ENCODE data around the gene BABAM2.
"Not testable (repeated sequence)": the region's sequence is repeated elsewhere in the genome, so short reads cannot be mapped to it uniquely, and the experiment has no call there.

Gene BABAM2

DNA sequence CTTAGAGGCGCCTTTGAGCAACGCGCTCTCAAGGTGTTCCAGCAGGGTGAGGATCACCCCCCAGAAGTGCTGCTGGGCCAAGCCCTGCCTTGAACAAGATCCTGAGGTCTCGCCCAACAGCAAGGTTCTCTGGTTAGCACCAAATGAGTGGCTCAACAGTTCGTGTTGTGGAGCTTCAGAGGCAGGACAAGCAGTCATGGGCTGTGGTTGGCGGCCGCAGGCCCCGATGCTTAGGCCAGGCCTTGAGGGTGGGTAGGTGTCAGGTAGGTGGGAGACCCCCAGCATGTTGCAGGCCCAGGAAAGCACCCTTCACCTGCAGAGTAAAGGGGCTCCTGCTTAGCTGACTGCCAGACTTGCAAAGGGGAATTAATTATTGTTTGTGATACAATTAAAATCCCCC, 431.9 kb downstream of the BABAM2 start:
- Histone ChIP-seq H3K27me3 (ENCODE audit: control insufficient read depth in 1 of 2, insufficient read depth in 2 of 2, low read length in 2 of 2) (no peaks in the 10 kb centered on the region), H3K36me3 (ENCODE audit: insufficient read depth, low read length) (no peaks in the 10 kb centered on the region), H3K4me1 (ENCODE audit: insufficient read depth, low read length) (peaks cover 17% of the 10 kb centered on the region), H3K9me3 (ENCODE audit: low read length) (no peaks in the 10 kb centered on the region), H3K4me3 (ENCODE audit: low read depth in 1 of 2, low read length in 2 of 2) (no peak overlapping the region), H3K9ac (ENCODE audit: low read length) (no peak overlapping the region), H3K27ac (ENCODE audit: low read depth, low read length) (no peak overlapping the region)

DNA sequence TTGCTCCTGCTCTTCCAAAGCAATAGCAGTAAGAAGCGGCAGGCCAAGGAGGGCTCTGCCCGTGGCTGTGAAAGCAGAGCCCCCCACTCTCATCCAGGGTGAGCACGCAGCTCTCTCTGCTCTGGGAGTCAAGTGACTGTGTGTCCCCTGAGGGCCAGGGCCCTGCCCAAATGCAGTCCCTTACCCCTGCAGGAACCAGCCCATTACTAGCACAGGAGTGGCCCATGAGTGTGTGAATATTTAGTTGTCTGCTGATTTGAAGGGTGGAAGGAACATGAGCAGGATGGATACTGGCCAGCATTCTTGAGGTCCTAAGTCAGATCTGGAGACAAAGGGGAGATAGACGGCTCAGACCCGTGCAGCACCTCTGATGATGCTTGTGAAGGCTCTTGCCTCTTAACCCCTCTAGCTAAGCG, 432.5 kb downstream of the BABAM2 start:
- Histone ChIP-seq H3K36me3 (ENCODE audit: insufficient read depth, low read length) (no peaks in the 10 kb centered on the region), H3K9me3 (ENCODE audit: low read length) (no peaks in the 10 kb centered on the region), H3K27me3 (ENCODE audit: control insufficient read depth in 1 of 2, insufficient read depth in 2 of 2, low read length in 2 of 2) (no peaks in the 10 kb centered on the region), H3K4me3 (ENCODE audit: low read depth in 1 of 2, low read length in 2 of 2) (no peak overlapping the region), H3K27ac (ENCODE audit: low read depth, low read length) (no peak overlapping the region), H3K4me1 (ENCODE audit: insufficient read depth, low read length) (peaks cover 22% of the 10 kb centered on the region), H3K9ac (ENCODE audit: low read length) (no peak overlapping the region)

DNA sequence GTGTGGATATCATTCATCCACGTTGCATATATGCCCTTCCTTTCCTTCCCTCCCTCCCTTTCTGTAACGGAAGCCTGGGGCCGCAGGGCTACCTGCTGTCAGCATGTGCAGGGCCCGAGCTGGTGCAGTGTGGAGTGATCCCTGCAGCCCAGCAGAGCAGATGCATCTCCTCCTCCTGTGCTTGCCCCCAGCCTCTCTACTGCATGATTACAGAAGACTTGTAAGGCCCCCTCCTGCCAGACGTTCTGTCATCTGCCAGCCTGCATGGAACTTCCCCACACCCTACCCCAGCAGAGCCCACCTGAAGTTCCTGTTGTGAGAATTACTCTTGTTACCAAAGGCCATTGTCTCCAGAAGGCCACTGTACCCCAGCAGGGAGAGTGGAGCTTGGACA, 434.6 kb downstream of the BABAM2 start:
- Histone ChIP-seq H3K9ac (ENCODE audit: low read length) (no peak overlapping the region), H3K27me3 (ENCODE audit: control insufficient read depth in 1 of 2, insufficient read depth in 2 of 2, low read length in 2 of 2) (no peaks in the 10 kb centered on the region), H3K4me1 (ENCODE audit: insufficient read depth, low read length) (peaks cover 22% of the 10 kb centered on the region), H3K36me3 (ENCODE audit: insufficient read depth, low read length) (no peaks in the 10 kb centered on the region), H3K27ac (ENCODE audit: low read depth, low read length) (no peak overlapping the region), H3K4me3 (ENCODE audit: low read depth in 1 of 2, low read length in 2 of 2) (no peak overlapping the region), H3K9me3 (ENCODE audit: low read length) (no peaks in the 10 kb centered on the region)

DNA sequence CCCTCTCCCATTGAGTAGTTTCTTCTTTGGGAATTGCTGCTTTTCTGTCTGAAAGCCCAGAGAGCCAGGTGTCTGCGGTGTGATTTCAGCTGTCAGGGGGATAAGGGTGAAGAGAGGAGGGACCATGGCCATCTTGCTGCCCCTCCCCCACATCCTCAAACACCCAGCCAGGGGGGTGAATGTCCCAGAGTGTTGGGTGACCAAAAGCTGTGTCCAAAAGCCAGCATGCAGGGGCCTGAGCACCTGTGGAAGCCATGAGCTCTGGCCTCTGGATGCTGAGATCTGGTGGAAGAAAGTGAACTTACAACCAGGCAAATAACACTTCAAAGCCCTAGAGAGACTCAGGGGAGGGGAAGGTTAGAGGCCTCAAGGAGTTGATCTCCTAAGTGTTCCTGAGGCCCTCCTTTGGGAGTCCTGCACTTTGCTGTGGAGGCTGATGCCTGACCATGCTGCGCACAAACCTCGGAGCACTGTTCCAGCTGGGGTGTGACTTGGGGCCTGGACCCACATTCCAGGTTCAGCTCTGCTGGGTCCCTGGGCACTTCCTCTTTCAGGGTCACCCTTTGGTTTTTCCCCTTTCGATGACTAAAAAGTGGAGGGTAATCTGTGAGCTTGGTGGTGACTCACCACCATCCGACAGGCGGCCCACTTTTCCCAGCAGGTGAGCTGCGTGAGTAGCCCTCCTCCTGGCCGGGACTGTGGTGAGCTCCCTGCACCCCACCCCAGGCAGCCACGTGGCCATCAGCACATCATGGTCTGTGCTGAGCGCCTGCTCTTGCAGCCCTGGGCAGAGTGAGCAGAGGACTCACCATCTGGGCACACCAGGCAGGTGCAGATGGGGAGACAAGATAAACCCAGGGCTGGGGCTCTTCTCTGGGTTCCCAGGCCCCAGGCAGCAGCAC, 435.3 kb downstream of the BABAM2 start:
- H3K27ac ChIP-seq (ENCODE audit: low read depth, low read length): no peak overlapping the region
- H3K27me3 ChIP-seq (ENCODE audit: control insufficient read depth in 1 of 2, insufficient read depth in 2 of 2, low read length in 2 of 2): no peaks in the 10 kb centered on the region
- H3K4me1 ChIP-seq (ENCODE audit: insufficient read depth, low read length): peaks cover 22% of the 10 kb centered on the region
- no peak overlapping the region for H3K4me3 ChIP-seq (ENCODE audit: low read depth in 1 of 2, low read length in 2 of 2)
- no peaks in the 10 kb centered on the region for H3K9me3 ChIP-seq (ENCODE audit: low read length)
- no peak overlapping the region for H3K9ac ChIP-seq (ENCODE audit: low read length)
- H3K36me3 ChIP-seq (ENCODE audit: insufficient read depth, low read length): no peaks in the 10 kb centered on the region

DNA sequence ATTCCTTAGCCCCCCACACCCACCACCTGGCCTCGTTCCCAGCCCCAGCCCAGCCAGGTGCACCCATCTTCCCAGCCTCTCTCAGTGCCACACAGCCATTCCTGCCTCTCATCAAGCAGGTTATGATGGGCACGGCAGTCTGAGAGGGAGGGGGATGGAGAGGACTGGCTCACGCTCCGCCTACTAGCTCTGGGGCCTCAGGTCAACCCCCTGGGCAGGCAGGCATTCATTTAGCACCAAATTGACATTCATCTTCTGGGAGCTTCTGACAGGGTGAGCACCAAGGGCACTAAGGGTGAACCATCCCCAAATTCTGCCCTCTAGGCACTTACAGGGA, 435.9 kb downstream of the BABAM2 start:
- H3K9me3 ChIP-seq (ENCODE audit: low read length): no peaks in the 10 kb centered on the region
- H3K36me3 ChIP-seq (ENCODE audit: insufficient read depth, low read length): no peaks in the 10 kb centered on the region
- H3K27ac ChIP-seq (ENCODE audit: low read depth, low read length): no peak overlapping the region
- no peak overlapping the region for H3K9ac ChIP-seq (ENCODE audit: low read length)
- H3K4me1 ChIP-seq (ENCODE audit: insufficient read depth, low read length): peaks cover 22% of the 10 kb centered on the region
- no peaks in the 10 kb centered on the region for H3K27me3 ChIP-seq (ENCODE audit: control insufficient read depth in 1 of 2, insufficient read depth in 2 of 2, low read length in 2 of 2)
- no peak overlapping the region for H3K4me3 ChIP-seq (ENCODE audit: low read depth in 1 of 2, low read length in 2 of 2)

DNA sequence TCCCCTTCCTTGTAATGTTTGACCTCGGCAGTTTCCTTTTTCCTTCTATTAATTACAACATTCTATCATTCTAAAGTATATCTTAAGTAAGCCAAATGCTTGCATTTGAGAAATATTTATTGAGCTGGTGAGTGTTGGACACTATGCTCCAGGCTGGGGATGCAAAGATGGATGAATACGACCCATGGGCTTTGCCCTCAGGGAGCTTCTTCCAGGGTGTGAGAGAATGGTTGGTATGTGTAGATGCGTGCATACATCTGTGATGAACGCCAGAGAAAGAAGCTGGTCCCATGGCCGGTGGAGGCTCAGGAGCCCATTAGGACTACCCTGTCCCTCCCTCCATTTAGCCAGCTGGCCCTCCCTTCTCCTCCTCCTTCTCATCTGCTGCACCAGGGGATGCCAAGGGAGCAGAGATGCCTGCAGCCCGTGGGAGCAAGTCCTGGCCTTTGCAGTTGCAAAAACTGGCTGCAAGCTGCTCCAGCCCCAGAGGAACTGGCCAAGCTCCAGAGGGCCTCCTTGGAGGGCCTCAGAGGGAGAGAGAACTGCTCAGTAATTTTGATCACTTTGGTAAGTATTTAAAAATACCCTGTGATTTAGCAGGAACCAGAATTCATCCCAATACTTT, 436.5 kb downstream of the BABAM2 start:
- H3K4me1 ChIP-seq (ENCODE audit: insufficient read depth, low read length): peaks cover 22% of the 10 kb centered on the region
- H3K27me3 ChIP-seq (ENCODE audit: control insufficient read depth in 1 of 2, insufficient read depth in 2 of 2, low read length in 2 of 2): no peaks in the 10 kb centered on the region
- no peak overlapping the region for H3K4me3 ChIP-seq (ENCODE audit: low read depth in 1 of 2, low read length in 2 of 2)
- no peak overlapping the region for H3K27ac ChIP-seq (ENCODE audit: low read depth, low read length)
- no peaks in the 10 kb centered on the region for H3K36me3 ChIP-seq (ENCODE audit: insufficient read depth, low read length)
- H3K9me3 ChIP-seq (ENCODE audit: low read length): no peaks in the 10 kb centered on the region
- no peak overlapping the region for H3K9ac ChIP-seq (ENCODE audit: low read length)

DNA sequence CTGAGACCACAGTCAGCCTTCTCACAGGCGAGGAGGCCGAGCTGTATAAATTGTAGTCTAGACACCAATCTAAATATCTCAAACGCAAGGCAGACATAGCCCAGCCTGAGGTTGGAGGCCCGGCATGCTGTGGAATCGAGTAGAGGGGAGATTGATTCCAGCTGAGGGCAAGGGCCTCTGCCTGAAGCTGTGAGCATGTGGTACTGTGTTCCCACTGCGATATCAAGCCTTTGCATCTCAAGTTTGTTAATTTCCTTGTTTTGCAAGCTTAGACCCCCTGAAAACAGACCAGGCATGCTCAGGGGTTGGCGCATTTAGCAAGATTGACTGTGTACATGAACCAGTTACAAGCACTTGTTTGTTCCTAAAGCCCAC, 437.0 kb downstream of the BABAM2 start:
- Histone ChIP-seq H3K4me1 (ENCODE audit: insufficient read depth, low read length) (peaks cover 22% of the 10 kb centered on the region), H3K27ac (ENCODE audit: low read depth, low read length) (no peak overlapping the region), H3K9ac (ENCODE audit: low read length) (no peak overlapping the region)

DNA sequence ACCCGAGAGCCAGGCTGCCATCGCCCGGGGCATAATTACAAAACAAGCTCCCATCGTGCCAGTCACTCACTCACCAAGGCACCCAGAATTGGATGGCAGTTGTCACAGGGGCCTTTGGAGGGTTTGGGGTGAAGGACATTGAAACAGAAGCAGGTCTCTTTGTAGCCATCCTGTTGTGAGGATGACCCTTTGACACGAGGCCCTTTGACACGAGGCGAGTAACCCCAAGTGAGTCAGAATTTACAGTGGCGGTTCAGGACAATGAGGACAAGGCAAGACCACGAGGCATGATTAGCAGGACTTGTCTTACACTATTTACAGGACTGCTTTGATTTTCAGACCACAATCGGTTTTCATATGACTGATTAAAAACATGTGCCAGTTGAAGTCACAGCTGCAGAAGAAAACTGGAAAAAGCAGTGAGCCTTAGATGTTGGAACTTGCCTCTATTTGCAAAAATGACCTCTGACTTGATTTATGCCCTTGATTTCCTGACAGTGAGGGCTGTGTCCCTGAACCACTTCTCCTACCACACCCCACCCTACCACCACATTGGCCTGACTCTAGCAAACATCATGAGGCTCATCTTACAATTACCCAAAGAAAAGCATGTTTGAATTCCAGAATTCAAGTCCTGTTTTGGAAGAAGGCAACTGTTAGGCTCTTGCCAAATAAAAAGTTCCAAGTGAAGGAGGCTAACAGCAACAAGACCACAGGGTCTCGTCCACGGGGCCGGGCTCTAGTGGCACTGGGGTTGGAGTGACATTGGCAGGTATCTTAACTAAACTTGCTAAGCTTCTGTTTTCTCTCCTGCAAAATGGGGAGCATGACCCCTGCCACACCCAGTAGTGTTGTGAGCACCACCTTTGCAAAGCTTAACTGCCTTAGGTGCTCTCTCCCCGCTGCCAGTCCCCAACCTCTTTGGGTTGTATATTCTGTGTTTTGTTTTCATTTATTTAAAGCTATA, 437.7 kb downstream of the BABAM2 start:
- Histone ChIP-seq H3K4me3 (ENCODE audit: low read depth in 1 of 2, low read length in 2 of 2) (no peak overlapping the region), H3K27me3 (ENCODE audit: control insufficient read depth in 1 of 2, insufficient read depth in 2 of 2, low read length in 2 of 2) (no peaks in the 10 kb centered on the region), H3K27ac (ENCODE audit: low read depth, low read length) (no peak overlapping the region), H3K36me3 (ENCODE audit: insufficient read depth, low read length) (no peaks in the 10 kb centered on the region), H3K4me1 (ENCODE audit: insufficient read depth, low read length) (peaks cover 22% of the 10 kb centered on the region), H3K9ac (ENCODE audit: low read length) (no peak overlapping the region), H3K9me3 (ENCODE audit: low read length) (no peaks in the 10 kb centered on the region)

More for the DNA sequence above, 437.0 kb downstream of the BABAM2 start:
- H3K36me3 ChIP-seq (ENCODE audit: insufficient read depth, low read length): no peaks in the 10 kb centered on the region
- H3K9me3 ChIP-seq (ENCODE audit: low read length): no peaks in the 10 kb centered on the region
- H3K4me3 ChIP-seq (ENCODE audit: low read depth in 1 of 2, low read length in 2 of 2): no peak overlapping the region
- H3K27me3 ChIP-seq (ENCODE audit: control insufficient read depth in 1 of 2, insufficient read depth in 2 of 2, low read length in 2 of 2): no peaks in the 10 kb centered on the region

DNA sequence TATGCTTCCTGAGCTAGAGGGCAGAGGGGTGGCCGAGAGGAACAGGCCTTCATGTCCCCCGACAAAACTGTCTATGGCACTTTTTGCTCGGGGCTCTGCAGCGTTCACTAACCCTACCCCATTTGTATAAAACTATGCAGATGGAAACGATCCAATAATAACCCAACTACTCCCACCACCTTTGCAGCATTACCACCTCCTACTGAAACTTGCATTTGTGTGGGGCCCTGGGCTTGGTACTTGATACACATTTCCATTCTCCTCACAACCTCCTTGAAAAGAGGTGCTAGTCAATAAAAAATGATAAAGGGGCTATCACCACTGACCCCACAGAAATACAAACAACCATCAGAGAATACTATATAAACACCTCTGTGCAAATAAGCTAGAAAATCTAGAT, 438.7 kb downstream of the BABAM2 start:
- Histone ChIP-seq H3K9ac (ENCODE audit: low read length) (no peak overlapping the region), H3K27ac (ENCODE audit: low read depth, low read length) (no peak overlapping the region), H3K4me3 (ENCODE audit: low read depth in 1 of 2, low read length in 2 of 2) (no peak overlapping the region), H3K36me3 (ENCODE audit: insufficient read depth, low read length) (no peaks in the 10 kb centered on the region), H3K9me3 (ENCODE audit: low read length) (no peaks in the 10 kb centered on the region), H3K27me3 (ENCODE audit: control insufficient read depth in 1 of 2, insufficient read depth in 2 of 2, low read length in 2 of 2) (no peaks in the 10 kb centered on the region), H3K4me1 (ENCODE audit: insufficient read depth, low read length) (peaks cover 22% of the 10 kb centered on the region)

DNA sequence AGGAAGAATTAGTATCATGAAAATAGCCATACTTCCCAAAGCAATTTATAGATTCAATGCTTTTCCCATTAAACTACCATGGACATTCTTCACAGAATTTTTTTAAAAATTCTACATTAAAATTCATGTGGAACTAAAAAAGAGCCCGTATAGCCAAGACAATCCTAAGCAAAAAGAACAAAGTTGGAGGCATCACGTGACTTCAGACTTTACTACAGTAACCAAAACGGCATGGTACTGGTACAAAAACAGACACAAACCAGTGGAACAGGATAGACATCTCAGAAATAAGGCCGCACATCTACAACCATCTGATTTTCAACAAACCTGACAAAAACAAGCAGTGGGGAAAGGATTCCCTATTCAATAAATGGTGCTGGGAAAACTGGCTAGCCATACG, 440.2 kb downstream of the BABAM2 start:
- not testable (repeated sequence) for H3K27me3 ChIP-seq (ENCODE audit: control insufficient read depth in 1 of 2, insufficient read depth in 2 of 2, low read length in 2 of 2); H3K4me3 ChIP-seq (ENCODE audit: low read depth in 1 of 2, low read length in 2 of 2); H3K9ac ChIP-seq (ENCODE audit: low read length); H3K36me3 ChIP-seq (ENCODE audit: insufficient read depth, low read length); H3K27ac ChIP-seq (ENCODE audit: low read depth, low read length); H3K9me3 ChIP-seq (ENCODE audit: low read length)
- peaks cover 22% of the 10 kb centered on the region for H3K4me1 ChIP-seq (ENCODE audit: insufficient read depth, low read length)

DNA sequence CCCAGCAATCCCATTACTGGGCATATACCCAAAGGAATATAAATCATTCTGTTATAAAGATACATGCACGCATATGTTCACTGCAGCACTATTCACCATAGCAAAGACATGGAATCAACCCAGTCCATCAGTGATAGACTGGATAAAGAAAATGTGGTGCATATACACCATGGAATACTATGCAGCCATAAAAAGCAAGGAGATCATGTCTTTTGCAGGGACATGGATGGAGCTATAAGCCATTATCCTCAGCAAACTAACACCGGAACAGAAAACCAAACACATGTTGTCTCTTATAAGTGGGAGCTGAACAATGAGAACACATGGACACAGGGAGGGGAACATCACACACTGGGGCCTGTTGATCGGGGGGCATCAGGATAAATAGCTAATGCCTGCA, 441.3 kb downstream of the BABAM2 start:
- H3K4me3 ChIP-seq (ENCODE audit: low read depth in 1 of 2, low read length in 2 of 2); H3K27ac ChIP-seq (ENCODE audit: low read depth, low read length): not testable (repeated sequence)

More for the DNA sequence above, 441.3 kb downstream of the BABAM2 start:
- H3K9ac ChIP-seq (ENCODE audit: low read length); H3K36me3 ChIP-seq (ENCODE audit: insufficient read depth, low read length); H3K9me3 ChIP-seq (ENCODE audit: low read length); H3K27me3 ChIP-seq (ENCODE audit: control insufficient read depth in 1 of 2, insufficient read depth in 2 of 2, low read length in 2 of 2): not testable (repeated sequence)
- H3K4me1 ChIP-seq (ENCODE audit: insufficient read depth, low read length): peaks cover 12% of the 10 kb centered on the region

All from muscle layer of colon (tissue), 2 donors.